GM23338 (cell line): ENCODE measurements around the gene WDR11. TPM values are rescaled to one million over a fixed set of nuclear protein-coding genes. Genes with fewer than 3 reads are reported as not detected.

Experiments
- ATAC-seq: fragments of 200-7000 bp; cut with Tn5 transposase; 3 replicates; pipeline ENCODE4 v1.9.1; 2020
- DNase-seq: peaks from one replicate; pipeline ENCODE4 v3.0.0-alpha.2; 2015; ENCODE audit warnings: low spot score
- H2AFZ ChIP-seq: fragments of 200-600 bp; sonication (generic); 2 replicates; pipeline ENCODE4 v1.8.0; 2016; ENCODE audit warnings: antibody characterized with exemption, mild to moderate bottlenecking, moderate library complexity
- H3F3A ChIP-seq: fragments of 200-600 bp; sonication (generic); replicated peaks from 2 replicates; pipeline ENCODE4 v1.8.0; 2017; ENCODE audit warnings: antibody characterized with exemption, mixed run types, low read depth
- H3K27ac ChIP-seq: fragments of 200-600 bp; sonication (generic); 2 replicates; pipeline ENCODE4 v1.6.1; 2016; ENCODE audit warnings: low read depth
- H3K27me3 ChIP-seq: fragments of 200-600 bp; sonication (generic); 2 replicates; pipeline ENCODE4 v1.8.0; 2016; ENCODE audit warnings: mild to moderate bottlenecking, mixed run types, moderate library complexity; ENCODE audit not compliant: insufficient read depth
- H3K36me3 ChIP-seq: fragments of 200-600 bp; sonication (generic); 2 replicates; pipeline ENCODE4 v1.8.0; 2016; ENCODE audit warnings: mild to moderate bottlenecking; ENCODE audit not compliant: insufficient read depth
- H3K4me1 ChIP-seq: fragments of 200-600 bp; sonication (generic); 2 replicates; pipeline ENCODE4 v1.8.0; 2016; ENCODE audit warnings: mild to moderate bottlenecking, moderate library complexity; ENCODE audit not compliant: insufficient read depth
- H3K4me2 ChIP-seq: fragments of 200-600 bp; sonication (generic); 2 replicates; pipeline ENCODE4 v1.7.1; 2017; ENCODE audit warnings: mixed run types
- H3K4me3 ChIP-seq: fragments of 200-600 bp; sonication (generic); 2 replicates; pipeline ENCODE4 v1.6.1; 2016; ENCODE audit warnings: mixed run types
- H3K79me2 ChIP-seq: fragments of 200-600 bp; sonication (generic); replicated peaks from 2 replicates; pipeline ENCODE4 v1.8.0; 2017; ENCODE audit warnings: mild to moderate bottlenecking; ENCODE audit not compliant: insufficient read depth
- H3K9me2 ChIP-seq: fragments of 200-600 bp; sonication (generic); 2 replicates; pipeline ENCODE4 v1.8.0; 2017; ENCODE audit not compliant: insufficient read depth
- H4K20me1 ChIP-seq: fragments of 200-600 bp; sonication (generic); replicated peaks from 2 replicates; pipeline ENCODE4 v1.8.0; 2017; ENCODE audit warnings: mild to moderate bottlenecking; ENCODE audit not compliant: insufficient read depth
- H3K27ac Mint-ChIP-seq: 2 replicates; pipeline ENCODE4 v1.8.0; 2020; ENCODE audit warnings: inconsistent platforms, mild to moderate bottlenecking, moderate library complexity, mixed read lengths
- H3K27me3 Mint-ChIP-seq: 3 replicates; pipeline ENCODE4 v1.8.0; 2022; ENCODE audit warnings: low read depth, mild to moderate bottlenecking, moderate library complexity, mixed read lengths, inconsistent platforms; ENCODE audit not compliant: insufficient read depth, poor library complexity
- H3K36me3 Mint-ChIP-seq: 3 replicates; pipeline ENCODE4 v1.8.0; 2021; ENCODE audit warnings: low read depth, mild to moderate bottlenecking, inconsistent platforms, moderate library complexity, mixed read lengths
- H3K4me1 Mint-ChIP-seq: 3 replicates; pipeline ENCODE4 v1.8.0; 2020; ENCODE audit warnings: mild to moderate bottlenecking, inconsistent platforms, mixed read lengths
- H3K4me3 Mint-ChIP-seq: 3 replicates; pipeline ENCODE4 v1.8.0; 2021; ENCODE audit warnings: moderate library complexity, mild to moderate bottlenecking, inconsistent platforms, mixed read lengths
- H3K9me3 Mint-ChIP-seq: 3 replicates; pipeline ENCODE4 v1.8.0; 2020; ENCODE audit warnings: moderate library complexity, mild to moderate bottlenecking, inconsistent platforms, mixed read lengths
- CREB1 ChIP-seq: fragments of 250-450 bp; sonication (Bioruptor Pico); IDR thresholded peaks from 2 replicates; pipeline ENCODE4 v1.5.0; 2020; ENCODE audit warnings: low read depth, mild to moderate bottlenecking, moderate library complexity
- CTCF ChIP-seq, 2 experiments: fragments of 200-600 bp in 1 of 2; sonication (generic) in 1 of 2; conservative IDR thresholded peaks; 2 replicates each; pipeline versions ENCODE4 v1.5.1 to v1.6.1; 2016 to 2017; ENCODE audit warnings: antibody characterized with exemption in 2 of 2, low read depth in 2 of 2, mild to moderate bottlenecking in 2 of 2, moderate library complexity in 1 of 2
- ETS1 ChIP-seq: IDR thresholded peaks from 2 replicates; pipeline ENCODE4 v1.6.1; 2016; ENCODE audit warnings: antibody characterized with exemption
- EZH2 ChIP-seq: fragments of 200-600 bp; sonication (generic); IDR thresholded peaks from one replicate; pipeline ENCODE4 v1.8.0; 2017; ENCODE audit warnings: antibody characterized with exemption, mild to moderate bottlenecking, low read depth; ENCODE audit not compliant: unreplicated experiment
- EZH2phosphoT487 ChIP-seq: fragments of 200-600 bp; sonication (generic); IDR thresholded peaks from one replicate; pipeline ENCODE4 v1.8.1; 2018; ENCODE audit warnings: antibody characterized with exemption; ENCODE audit not compliant: unreplicated experiment
- JUNB ChIP-seq: IDR thresholded peaks from one replicate; pipeline ENCODE4 v1.6.1; 2016; ENCODE audit warnings: antibody characterized with exemption; ENCODE audit not compliant: unreplicated experiment
- NANOG ChIP-seq: IDR thresholded peaks from 2 replicates; pipeline ENCODE4 v1.6.1; 2016; ENCODE audit warnings: antibody characterized with exemption, borderline replicate concordance
- POLR2AphosphoS5 ChIP-seq: IDR thresholded peaks from 2 replicates; pipeline ENCODE4 v1.6.1; 2016; ENCODE audit warnings: antibody characterized with exemption, low read depth
- REST ChIP-seq: IDR thresholded peaks from one replicate; pipeline ENCODE4 v1.6.1; 2018; ENCODE audit warnings: antibody characterized with exemption; ENCODE audit not compliant: unreplicated experiment
- polyA plus RNA-seq: library from polyadenylated mRNA; unstranded; fragments of >200 nt; fragmentation: Nextera tagmentation; extraction: Ambion mirVana; gene quantifications from 2 replicates; pipeline ENCODE4 v1.2.1, GENCODE V29; 2016
- total RNA-seq: library from RNA; depleted of rRNA; stranded (reverse); fragments of >200 nt; shearing (Covaris generic); gene quantifications from 2 replicates; pipeline ENCODE4 v1.2.3, GENCODE V29; 2014

Gene WDR11
- total and polyA plus RNA-seq, 2 experiments from 2014 or later: 19.7 to 74.4 TPM

GRCh38 chr10:120827251-120827875 is 23.8 kb upstream of the WDR11 start (continued):
- TF ChIP-seq ETS1: no peak
- TF ChIP-seq JUNB: no peak
- TF ChIP-seq NANOG: no peak
- TF ChIP-seq REST: no peak
- TF ChIP-seq CTCF (conservative IDR thresholded peaks at IDR 0.05; ENCODE audit: low read depth in 2 of 2): no peak
- no peak for TF ChIP-seq POLR2AphosphoS5

GRCh38 chr10:120828763-120829319 is 22.3 kb upstream of the WDR11 start:
- Mint-ChIP-seq H3K36me3 (no peaks in the 10 kb centered on the region), H3K27me3 (peaks cover 2% of the 10 kb centered on the region), H3K4me3 (no peak overlapping the region), H3K9me3 (no peaks in the 10 kb centered on the region), H3K4me1 (peaks cover 23% of the 10 kb centered on the region), H3K27ac (no peak overlapping the region)
- no peak overlapping the region for H2AFZ ChIP-seq
- H3F3A ChIP-seq: no peaks in the 10 kb centered on the region
- H3K4me3 ChIP-seq: no peak overlapping the region
- no peak overlapping the region for H3K4me2 ChIP-seq
- no peak for ATAC-seq
- H3K9me2 ChIP-seq: 0 out of 2 replicates have a peak, but pooled peaks cover 4% of the 10 kb centered on the region
- H3K79me2 ChIP-seq: no peaks in the 10 kb centered on the region
- no peak for DNase-seq
- no peaks in the 10 kb centered on the region for H3K36me3 ChIP-seq
- no peaks in the 10 kb centered on the region for H3K27me3 ChIP-seq
- no peaks in the 10 kb centered on the region for H4K20me1 ChIP-seq
- H3K4me1 ChIP-seq: peaks cover 19% of the 10 kb centered on the region; the same call in 1 of the 2 replicates
- no peak overlapping the region for H3K27ac ChIP-seq
- no peak for TF ChIP-seq CREB1
- TF ChIP-seq EZH2phosphoT487: no peak
- no peak for TF ChIP-seq EZH2
- no peak for TF ChIP-seq REST
- TF ChIP-seq ETS1: no peak
